BJ (cell line): ENCODE results near the gene LRMDA. TPM values are rescaled to one million over a fixed set of nuclear protein-coding genes. Genes with fewer than 3 reads are reported as not detected.

Source experiments
- CTCF ChIA-PET: fragments of 350-600 bp; formaldehyde crosslinking; extraction: SDS; loops from one replicate; lab custom pipeline; 2021; ENCODE audit warnings: antibody characterized with exemption, inconsistent platforms; lab: Yijun Ruan, JAX
- POLR2A ChIA-PET: fragments of 300-600 bp; sonication (Branson Sonifier 250); formaldehyde crosslinking; extraction: SDS; loops from one replicate; lab custom pipeline; 2021; ENCODE audit warnings: antibody characterized with exemption; lab: Charles Lee
- DNase-seq: peaks from one replicate; pipeline ENCODE4 v3.0.0-alpha.2; 2011; ENCODE audit warnings: low read depth
- H3K27me3 ChIP-seq: 2 replicates; pipeline ENCODE4 v1.6.0; 2011; ENCODE audit warnings: low read length; ENCODE audit not compliant: control insufficient read depth, insufficient read depth
- H3K36me3 ChIP-seq: 2 replicates; pipeline ENCODE4 v1.5.1; 2011; ENCODE audit warnings: low read length; ENCODE audit not compliant: control insufficient read depth, insufficient read depth
- H3K4me3 ChIP-seq: 2 replicates; pipeline ENCODE4 v1.5.1; 2011; ENCODE audit warnings: low read depth, mild to moderate bottlenecking, control low read depth, low read length
- CTCF ChIP-seq: IDR thresholded peaks from 2 replicates; pipeline ENCODE4 v1.5.1; 2011; ENCODE audit warnings: low read depth, mild to moderate bottlenecking, control low read depth, inconsistent platforms, low read length, moderate library complexity; ENCODE audit not compliant: insufficient read depth
- polyA plus RNA-seq: library from polyadenylated mRNA; depleted of rRNA; stranded (reverse); fragments of >200 nt; gene quantifications from 2 replicates; pipeline ENCODE4 v1.2.3, GENCODE V29; 2011

The LRMDA gene
- polyA plus RNA-seq, 1 experiment, result not detected

- ChIA-PET POLR2A (no interaction called here), CTCF (interaction anchor here (0.6 to 1.6 kb wide), 2 partner anchors 7 to 12 kb away, joined by 3 to 6 read pairs; no protein-coding TSS in a partner anchor)
- Histone ChIP-seq H3K27me3 (no peaks in the 10 kb centered on the region; the same call in 1 of the 2 replicates), H3K4me3 (no peak overlapping the region), H3K36me3 (no peaks in the 10 kb centered on the region)
- no peak for DNase-seq
- TF ChIP-seq CTCF, result no peak
Observed at GRCh38 chr10:75441196-75441595, 9.8 kb downstream of the LRMDA start.

- CTCF ChIA-PET, result interaction anchor here (0.6 kb wide), 1 partner anchor 8 kb away, joined by 6 read pairs; no protein-coding TSS in a partner anchor
Observed at GRCh38 chr10:75441682-75442081, 10.3 kb downstream of the LRMDA start.

GRCh38 chr10:75443362-75443761 lies 11.9 kb downstream of the LRMDA start:
- Histone ChIP-seq H3K27me3 (no peaks in the 10 kb centered on the region), H3K36me3 (no peaks in the 10 kb centered on the region), H3K4me3 (no peak overlapping the region)
- TF ChIP-seq CTCF, result no peak
- ChIA-PET POLR2A (no interaction called here), CTCF (no interaction called here)
- DNase-seq, result no peak

More at GRCh38 chr10:75441682-75442081, 10.3 kb downstream of the LRMDA start:
- no peaks in the 10 kb centered on the region; the same call in 1 of the 2 replicates for H3K27me3 ChIP-seq
- DNase-seq, result no peak
- TF ChIP-seq CTCF, result no peak
- no peaks in the 10 kb centered on the region for H3K36me3 ChIP-seq
- POLR2A ChIA-PET, result no interaction called here
- H3K4me3 ChIP-seq, result no peak overlapping the region

- no peak for TF ChIP-seq CTCF
- DNase-seq, result no peak
- CTCF ChIA-PET, result no interaction called here
- Histone ChIP-seq H3K27me3 (no peaks in the 10 kb centered on the region; the same call in 1 of the 2 replicates), H3K36me3 (no peaks in the 10 kb centered on the region), H3K4me3 (no peak overlapping the region)
- POLR2A ChIA-PET, result no interaction called here
Observed at GRCh38 chr10:75444781-75445386, 13.5 kb downstream of the LRMDA start.

GRCh38 chr10:75446508-75446907 lies 15.1 kb downstream of the LRMDA start:
- Histone ChIP-seq H3K36me3 (no peaks in the 10 kb centered on the region), H3K4me3 (no peak overlapping the region), H3K27me3 (no peaks in the 10 kb centered on the region; the same call in 1 of the 2 replicates)
- TF ChIP-seq CTCF, result no peak
- ChIA-PET POLR2A (no interaction called here), CTCF (no interaction called here)
- no peak for DNase-seq
